NCI-H2029 (cell line): Measurements from ENCODE around the gene BRIP1.
"Not testable (repeated sequence)": the region's sequence is repeated elsewhere in the genome, so short reads cannot be mapped to it uniquely, and the experiment has no call there.

Source experiments
- DNase-seq: peaks from one replicate; lab custom pipeline; 2025; lab: John Stamatoyannopoulos, UW

The BRIP1 gene

GRCh38 chr17:61699032-61699431 lies 164.3 kb downstream of the BRIP1 start:
- no peak for DNase-seq

- no peak for DNase-seq
Measured at GRCh38 chr17:61698244-61698643, 165.1 kb downstream of the BRIP1 start.

DNA sequence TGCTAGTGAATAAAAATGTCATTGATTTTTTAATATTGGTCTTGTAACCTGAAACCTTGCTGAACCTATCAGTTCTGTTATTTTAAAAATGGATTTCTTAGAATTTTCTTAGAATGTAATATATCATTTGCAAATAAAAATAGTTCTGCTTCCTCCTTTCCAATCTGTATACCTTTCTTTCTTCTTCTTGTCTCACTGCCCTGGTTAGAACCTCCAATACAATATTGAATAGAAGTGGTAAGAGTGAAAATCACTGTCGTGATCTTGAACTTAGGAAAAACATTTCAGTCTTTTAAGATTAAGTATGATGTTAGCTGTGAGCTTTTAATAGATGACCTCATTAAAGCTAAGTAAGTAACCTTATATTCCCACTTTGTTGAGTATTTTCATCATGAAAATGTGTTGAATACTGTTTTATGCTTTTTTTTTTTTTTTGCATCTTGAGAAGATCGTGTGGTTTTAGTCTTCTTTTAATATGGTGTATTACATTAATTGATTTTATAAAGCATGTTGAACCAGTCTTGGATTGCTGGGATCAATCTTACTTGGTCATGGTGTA lies 167.5 kb downstream of the BRIP1 start:
- DNase-seq = no peak

DNA sequence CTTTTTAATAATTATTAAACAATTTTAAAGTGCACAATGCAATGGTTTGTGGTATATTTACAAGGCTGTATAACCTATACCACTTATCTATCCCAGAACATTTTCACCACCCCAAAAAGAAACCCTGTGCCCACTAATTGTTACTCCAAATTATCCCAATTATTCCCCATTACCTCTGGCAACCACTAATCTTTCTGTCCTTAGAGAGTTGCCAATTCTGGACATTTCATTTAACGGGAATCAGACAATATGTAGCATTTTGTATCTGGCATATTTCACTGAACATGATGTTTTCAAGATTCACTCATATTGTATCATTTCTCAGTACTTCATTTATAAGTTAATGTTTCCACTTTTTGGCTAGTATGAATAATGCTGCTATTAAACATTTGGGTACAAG lies 169.2 kb downstream of the BRIP1 start:
- DNase-seq = no peak

- no peak for DNase-seq
Measured at GRCh38 chr17:61689610-61690180, 173.6 kb downstream of the BRIP1 start.

DNA sequence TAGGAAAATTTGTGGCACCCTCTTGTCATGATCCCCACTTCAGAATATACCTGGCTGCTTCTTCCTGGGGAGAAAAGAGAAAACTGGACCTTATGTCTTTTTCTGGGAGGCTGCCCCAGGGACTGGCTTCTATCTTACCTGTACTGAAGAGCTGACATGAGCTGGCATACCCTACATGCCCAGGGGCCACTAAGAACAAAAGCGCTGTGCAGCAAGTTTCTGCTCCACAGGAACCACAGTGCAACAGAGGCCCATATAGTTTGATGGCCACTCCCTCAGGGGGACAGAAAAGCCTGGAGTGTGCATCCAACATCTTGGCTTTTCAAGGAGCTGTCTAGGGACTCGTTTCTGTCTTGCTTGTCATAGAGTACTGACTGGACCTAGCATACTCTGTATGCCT lies 175.6 kb downstream of the BRIP1 start:
- DNase-seq = no peak

DNA sequence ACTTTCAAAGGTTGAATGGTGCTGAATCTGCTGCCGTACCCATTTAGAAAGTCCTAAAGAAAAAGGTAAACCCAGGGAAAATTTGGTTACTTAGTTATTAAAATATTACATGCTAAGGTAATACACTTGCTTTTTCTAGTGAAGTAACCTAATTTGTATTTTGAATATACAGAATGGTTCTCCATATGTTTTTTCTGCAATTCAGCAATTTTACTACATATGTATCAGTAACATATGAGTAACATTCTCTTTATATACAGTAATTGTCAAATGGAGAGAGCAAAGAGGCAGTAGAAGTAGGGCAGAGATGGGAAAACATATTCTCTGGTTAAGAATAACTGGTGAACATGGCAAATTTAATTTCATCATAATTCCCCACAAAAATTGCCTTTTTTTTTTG lies 177.2 kb downstream of the BRIP1 start:
- DNase-seq = no peak

DNA sequence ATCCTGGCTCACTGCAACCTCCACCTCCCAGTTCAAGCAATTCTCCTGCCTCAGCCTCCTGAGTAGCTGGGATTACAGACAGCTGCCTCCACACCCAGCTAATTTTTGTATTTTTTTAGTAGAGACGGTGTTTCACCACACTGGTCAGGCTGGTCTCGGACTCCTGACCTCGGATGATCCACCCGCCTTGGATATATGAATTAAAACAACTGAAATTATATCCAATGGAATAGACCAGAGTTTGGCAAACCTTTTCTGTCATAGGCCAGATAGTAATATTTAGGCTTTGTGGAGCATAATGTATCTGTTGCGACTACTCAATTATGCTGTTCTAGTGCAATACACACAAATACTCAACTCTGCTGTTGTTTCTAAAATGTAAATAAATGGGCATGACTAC lies 178.5 kb downstream of the BRIP1 start:
- no peak for DNase-seq

- no peak for DNase-seq
Measured at GRCh38 chr17:61684172-61684571, 179.2 kb downstream of the BRIP1 start.

GRCh38 chr17:61683466-61683865 lies 179.9 kb downstream of the BRIP1 start:
- no peak for DNase-seq

DNA sequence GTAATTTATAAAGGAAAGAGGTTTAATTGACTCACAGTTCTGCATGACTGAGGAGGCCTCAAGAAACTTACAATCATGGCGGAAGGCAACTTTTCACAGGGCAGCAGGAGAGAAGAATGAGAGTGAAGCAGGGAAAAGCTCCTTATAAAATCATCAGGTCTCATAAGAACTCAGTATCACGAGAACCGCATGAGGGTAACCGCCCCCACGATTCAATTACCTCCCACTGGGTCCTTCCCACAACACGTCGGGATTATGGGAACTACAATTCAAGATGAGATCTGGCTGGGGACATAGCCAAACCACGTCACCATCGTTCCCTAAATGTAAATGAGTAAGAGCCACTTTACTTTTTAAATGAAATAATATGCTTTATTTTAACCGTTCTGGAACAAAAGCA lies 182.4 kb downstream of the BRIP1 start:
- no peak for DNase-seq

- DNase-seq = peak; percentile 46
Measured at GRCh38 chr17:61678339-61678738, 185.0 kb downstream of the BRIP1 start.

GRCh38 chr17:61677150-61677811 lies 186.0 kb downstream of the BRIP1 start:
- not testable (repeated sequence) for DNase-seq

- DNase-seq = not testable (repeated sequence)
Measured at GRCh38 chr17:61676522-61676921, 186.8 kb downstream of the BRIP1 start.

DNA sequence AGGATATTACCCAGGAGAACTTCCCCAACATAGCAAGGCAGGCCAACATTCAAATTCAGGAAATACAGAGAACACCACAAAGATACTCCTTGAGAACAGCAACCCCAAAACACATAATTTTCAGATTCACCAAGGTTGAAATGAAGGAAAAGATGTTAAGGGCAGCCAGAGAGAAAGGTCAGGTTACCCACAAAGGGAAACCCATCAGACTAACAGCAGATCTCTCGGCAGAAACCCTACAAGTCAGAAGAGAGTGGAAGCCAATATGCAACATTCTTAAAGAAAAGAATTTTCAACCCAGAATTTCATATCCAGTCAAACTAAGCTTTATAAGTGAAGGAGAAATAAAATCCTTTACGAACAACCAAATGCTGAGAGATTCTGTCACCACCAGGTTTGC lies 188.7 kb downstream of the BRIP1 start:
- not testable (repeated sequence) for DNase-seq

DNA sequence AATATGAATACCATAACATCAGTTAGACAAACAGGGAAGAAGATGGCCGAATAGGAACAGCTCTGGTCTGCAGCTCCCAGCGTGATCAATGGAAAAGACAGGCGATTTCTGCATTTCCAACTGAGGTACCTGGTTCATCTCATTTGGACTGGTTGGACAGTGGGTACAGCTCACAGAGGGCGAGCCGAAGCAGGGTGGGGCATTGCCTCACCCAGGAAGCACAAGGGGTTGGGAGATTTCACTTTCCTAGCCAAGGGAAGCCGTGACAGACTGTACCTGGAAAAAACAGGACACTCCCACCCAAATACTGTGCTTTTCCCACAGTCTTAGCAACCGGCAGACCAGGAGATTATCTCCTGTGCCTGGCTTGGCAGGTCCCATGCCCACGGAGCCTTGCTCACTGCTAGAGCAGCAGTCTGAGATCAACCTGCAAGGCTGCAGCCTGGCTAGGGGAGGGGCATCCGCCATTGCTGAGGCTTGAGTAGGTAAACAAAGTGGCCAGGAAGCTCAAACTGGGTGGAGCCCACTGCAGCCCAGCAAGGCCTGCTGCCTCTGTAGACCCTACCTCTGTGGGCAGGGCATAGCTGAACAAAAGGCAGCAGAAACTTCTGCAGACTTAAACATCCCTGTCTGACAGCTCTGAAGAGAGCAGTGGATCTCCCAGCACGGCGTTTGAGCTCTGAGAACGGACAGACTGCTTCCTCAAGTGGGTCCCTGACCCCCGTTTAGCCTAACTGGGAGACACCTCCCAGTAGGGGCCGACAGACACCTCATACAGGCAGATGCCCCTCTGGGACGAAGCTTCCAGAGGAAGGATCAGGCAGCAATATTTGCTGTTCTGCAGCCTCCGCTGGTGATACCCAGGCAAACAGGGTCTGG lies 190.1 kb downstream of the BRIP1 start:
- DNase-seq = not testable (repeated sequence)

GRCh38 chr17:61672140-61672539 lies 191.2 kb downstream of the BRIP1 start:
- DNase-seq = no peak

GRCh38 chr17:61670691-61671090 lies 192.6 kb downstream of the BRIP1 start:
- no peak for DNase-seq

GRCh38 chr17:61669522-61669921 lies 193.8 kb downstream of the BRIP1 start:
- DNase-seq = peak; percentile 63

GRCh38 chr17:61668486-61668885 lies 194.8 kb downstream of the BRIP1 start:
- no peak for DNase-seq

DNA sequence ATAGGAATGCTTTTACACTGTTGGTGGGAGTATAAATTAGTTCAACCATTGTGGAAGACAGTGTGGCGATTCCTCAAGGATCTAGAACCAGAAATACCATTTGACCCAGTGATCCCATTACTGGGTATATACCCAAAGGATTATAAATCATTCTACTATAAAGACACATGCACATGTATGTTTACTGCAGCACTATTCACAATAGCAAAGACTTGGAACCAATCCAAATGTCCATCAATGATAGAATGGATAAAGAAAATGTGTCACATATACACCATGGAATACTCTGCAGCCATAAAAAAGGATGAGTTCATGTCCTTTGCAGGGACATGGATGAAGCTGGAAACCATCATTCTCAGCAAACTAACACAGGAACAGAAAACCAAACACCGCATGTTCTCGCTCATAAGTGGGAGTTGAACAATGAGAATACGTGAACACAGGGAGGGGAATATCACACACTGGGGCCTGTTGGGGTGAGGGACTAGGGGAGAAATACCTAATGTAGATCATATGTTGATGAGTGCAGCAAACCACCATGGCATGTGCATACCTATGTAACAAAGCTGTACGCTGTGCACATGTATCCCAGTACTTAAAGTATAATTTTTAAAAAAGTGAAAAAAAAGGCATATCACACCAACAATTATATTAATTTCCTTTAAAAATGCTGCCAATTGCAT lies 196.8 kb downstream of the BRIP1 start:
- not testable (repeated sequence) for DNase-seq

DNA sequence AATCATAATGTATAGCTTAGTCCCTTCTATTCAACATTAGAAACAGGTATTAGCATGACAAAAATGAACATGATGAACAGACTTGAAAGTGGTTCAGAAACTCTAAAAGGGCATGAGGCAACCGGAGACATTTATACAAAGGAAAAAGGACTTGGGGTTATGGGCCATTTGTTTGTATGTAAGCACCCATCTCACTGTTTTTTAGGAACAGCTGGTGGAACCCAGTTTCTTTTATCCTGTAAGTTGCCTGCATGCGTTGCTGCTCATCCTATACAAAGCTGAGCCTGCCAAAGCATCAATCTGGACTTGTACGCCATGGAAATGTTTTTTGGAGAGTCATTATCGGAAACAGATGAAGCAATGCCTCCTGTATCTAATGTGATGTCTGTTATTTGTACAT lies 200.0 kb downstream of the BRIP1 start:
- no peak for DNase-seq
